ENCODE measurements around the gene UGT1A7. TPM values are rescaled to one million over a fixed set of nuclear protein-coding genes. Genes with fewer than 3 reads are reported as not detected.
"Not testable (repeated sequence)": the region's sequence is repeated elsewhere in the genome, so short reads cannot be mapped to it uniquely, and the experiment has no call there.

The UGT1A7 gene
- total RNA-seq, 1 donor from 2014 or later: not detected

GRCh38 chr2:233747283-233747544 is 65.5 kb downstream of the UGT1A7 start:
- no peak overlapping the region for H3K27ac Mint-ChIP-seq
- peaks cover 4% of the 10 kb centered on the region for H3K4me1 Mint-ChIP-seq (ENCODE audit: low read depth)
- H3K4me3 Mint-ChIP-seq (ENCODE audit: low read depth): no peak overlapping the region
- H3K27me3 Mint-ChIP-seq: peaks cover 12% of the 10 kb centered on the region
- DNase-seq (ENCODE audit: low spot score, unreplicated experiment): no peak
- peaks cover 38% of the 10 kb centered on the region for H3K9me3 Mint-ChIP-seq (ENCODE audit: low read depth)
- H3K36me3 Mint-ChIP-seq (ENCODE audit: insufficient read depth): peaks cover 1% of the 10 kb centered on the region
- TF ChIP-seq CTCF (IDR thresholded peaks at IDR 0.05; ENCODE audit: unreplicated experiment): no peak

- H3K36me3 Mint-ChIP-seq (ENCODE audit: insufficient read depth): not testable (repeated sequence)
Measured at GRCh38 chr2:233750689-233751088, 69.0 kb downstream of the UGT1A7 start.

GRCh38 chr2:233751212-233752009 is 69.7 kb downstream of the UGT1A7 start:
- not testable (repeated sequence) for H3K27ac Mint-ChIP-seq; H3K36me3 Mint-ChIP-seq (ENCODE audit: insufficient read depth); H3K4me1 Mint-ChIP-seq (ENCODE audit: low read depth); DNase-seq (ENCODE audit: low spot score, unreplicated experiment); H3K4me3 Mint-ChIP-seq (ENCODE audit: low read depth)
- Mint-ChIP-seq H3K9me3 (ENCODE audit: low read depth) (peaks cover 45% of the 10 kb centered on the region), H3K27me3 (peaks cover 12% of the 10 kb centered on the region)

More at GRCh38 chr2:233750689-233751088, 69.0 kb downstream of the UGT1A7 start:
- H3K4me3 Mint-ChIP-seq (ENCODE audit: low read depth); H3K4me1 Mint-ChIP-seq (ENCODE audit: low read depth); DNase-seq (ENCODE audit: low spot score, unreplicated experiment); H3K27ac Mint-ChIP-seq: not testable (repeated sequence)
- Mint-ChIP-seq H3K27me3 (peaks cover 12% of the 10 kb centered on the region), H3K9me3 (ENCODE audit: low read depth) (peaks cover 45% of the 10 kb centered on the region)

- no peaks in the 10 kb centered on the region for H3K27me3 Mint-ChIP-seq
- H3K9me3 Mint-ChIP-seq (ENCODE audit: low read depth): peaks cover 24% of the 10 kb centered on the region
- no peak for TF ChIP-seq CTCF (IDR thresholded peaks at IDR 0.05; ENCODE audit: unreplicated experiment)
- DNase-seq (ENCODE audit: low spot score, unreplicated experiment): no peak
- H3K27ac Mint-ChIP-seq: no peak overlapping the region
- H3K4me3 Mint-ChIP-seq (ENCODE audit: low read depth): no peak overlapping the region
- H3K36me3 Mint-ChIP-seq (ENCODE audit: insufficient read depth): peaks cover 1% of the 10 kb centered on the region
- peaks cover 4% of the 10 kb centered on the region for H3K4me1 Mint-ChIP-seq (ENCODE audit: low read depth)
Measured at GRCh38 chr2:233754872-233755611, 73.3 kb downstream of the UGT1A7 start.

- Mint-ChIP-seq H3K27me3 (no peaks in the 10 kb centered on the region), H3K27ac (no peak overlapping the region)
- no peak for TF ChIP-seq CTCF (IDR thresholded peaks at IDR 0.05; ENCODE audit: unreplicated experiment)
Measured at GRCh38 chr2:233756429-233757081, 74.9 kb downstream of the UGT1A7 start.

GRCh38 chr2:233758141-233758540 is 76.4 kb downstream of the UGT1A7 start:
- H3K36me3 Mint-ChIP-seq (ENCODE audit: insufficient read depth): no peaks in the 10 kb centered on the region
- TF ChIP-seq CTCF (IDR thresholded peaks at IDR 0.05; ENCODE audit: unreplicated experiment): no peak
- H3K4me3 Mint-ChIP-seq (ENCODE audit: low read depth): no peak overlapping the region
- H3K27me3 Mint-ChIP-seq: no peaks in the 10 kb centered on the region
- peaks cover 6% of the 10 kb centered on the region for H3K4me1 Mint-ChIP-seq (ENCODE audit: low read depth)
- H3K9me3 Mint-ChIP-seq (ENCODE audit: low read depth): peaks cover 3% of the 10 kb centered on the region
- no peak for DNase-seq (ENCODE audit: low spot score, unreplicated experiment)
- no peak overlapping the region for H3K27ac Mint-ChIP-seq

More at GRCh38 chr2:233756429-233757081, 74.9 kb downstream of the UGT1A7 start:
- Mint-ChIP-seq H3K4me1 (ENCODE audit: low read depth) (peaks cover 4% of the 10 kb centered on the region), H3K36me3 (ENCODE audit: insufficient read depth) (no peaks in the 10 kb centered on the region), H3K9me3 (ENCODE audit: low read depth) (peaks cover 13% of the 10 kb centered on the region), H3K4me3 (ENCODE audit: low read depth) (no peak overlapping the region)
- DNase-seq (ENCODE audit: low spot score, unreplicated experiment): no peak

Data from progenitor cell of endocrine pancreas (in vitro differentiated cells).